Pancreas (tissue), 10 donors: ENCODE measurements around the gene ZNF185. TPM values are rescaled to one million over a fixed set of nuclear protein-coding genes. Genes with fewer than 3 reads are reported as not detected.

Source experiments
- ATAC-seq, 4 donors: fragments of 200-7000 bp; cut with Tn5 transposase; one replicate each; pipeline versions ENCODE4 v1.8.0 to v1.9.1; 2020; ENCODE audit warnings: mild to moderate bottlenecking in 4 of 4, moderate library complexity in 4 of 4
- DNase-seq, 6 donors: peaks; one replicate each; pipeline ENCODE4 v3.0.0-alpha.2; 2020
- FAIRE-seq: peaks from 2 replicates; lab custom pipeline; 2012; peaks lifted over from hg19 to GRCh38; lab: Jason Lieb, UNC
- H3K27ac ChIP-seq, 4 donors: fragments of 200-600 bp; sonication (generic); 1 replicate in 3 of 4; 2 replicates in 1 of 4; pipeline versions ENCODE4 v1.5.0 to v1.8.0; 2020
- H3K27me3 ChIP-seq, 4 donors: fragments of 200-600 bp; one replicate each; pipeline ENCODE4 v1.8.0; 2021
- H3K36me3 ChIP-seq, 3 donors: fragments of 200-600 bp; sonication (generic) in 1 of 3; one replicate each; pipeline versions ENCODE4 v1.5.0 to v1.8.0; 2020 to 2021
- H3K4me1 ChIP-seq, 3 donors: fragments of 200-600 bp; one replicate each; pipeline ENCODE4 v1.8.0; 2021
- H3K4me3 ChIP-seq, 4 donors: fragments of 200-600 bp; sonication (generic) in 2 of 4; one replicate each; pipeline versions ENCODE4 v1.5.0 to v1.8.0; 2020 to 2021
- H3K9me3 ChIP-seq, 4 donors: fragments of 200-600 bp; one replicate each; pipeline ENCODE4 v1.8.0; 2021
- WGBS, 2 donors: extraction: QIAGEN DNeasy Blood & Tissue Kit; methylation state at CpG; one replicate each; pipeline ENCODE4 v1.1.7; 2013; 5-methylcytosine and 5-hydroxymethylcytosine counted together
- intact Hi-C, 3 donors: fragments of 100-400 bp; cut with DNase I; formaldehyde crosslinking; loops; one replicate each; pipeline versions ENCODE4 v1.11.1 to v1.14.2; 2022
- polyA plus RNA-seq, 2 donors: library from polyadenylated mRNA; stranded (reverse); fragments of 200-250 nt; gene quantifications; one replicate each; pipeline ENCODE4 v1.2.3, GENCODE V29; 2013
- total RNA-seq, 6 donors: library from RNA; stranded (reverse); fragmentation: NEBNext Ultra II Directional in 4 of 6; extraction: Animal tissue kit (Norgen Biotek cat#: 25700) in 4 of 6; gene quantifications; one replicate each; pipeline versions ENCODE4 v1.2.1 to v1.2.4, GENCODE V29; 2021 to 2023
- TF ChIP-seq, protein P1 (sequence below), 4 donors: fragments of 200-600 bp; sonication (generic) in 3 of 4; IDR thresholded peaks; one replicate each; pipeline versions ENCODE4 v1.5.0 to v1.8.0; 2021; ENCODE audit warnings: antibody characterized with exemption in 4 of 4
- donor health status: healthy with polysubstance abuse.
- donor health status: DM: no; HTN: no; CAD: no; lungs with moderate emphysema.
- donor health status: DM: no; HTN: no; CAD: no.
- donor health status: control.
- donor health status: control.
- donor health status: Bipolar disorder and iron deficiency.
- donor health status: DM: yes; HTN: yes; CAD: no.
- donor health status: DM: no; HTN: no; CAD: no.
- donor health status: DM: no; HTN: no; CAD: no.
- donor health status: DM: yes; HTN: yes; CAD: no.

The ZNF185 gene
- total and polyA plus RNA-seq, 8 donors, result 2.2 to 5.0 (median 3.0) TPM

DNA sequence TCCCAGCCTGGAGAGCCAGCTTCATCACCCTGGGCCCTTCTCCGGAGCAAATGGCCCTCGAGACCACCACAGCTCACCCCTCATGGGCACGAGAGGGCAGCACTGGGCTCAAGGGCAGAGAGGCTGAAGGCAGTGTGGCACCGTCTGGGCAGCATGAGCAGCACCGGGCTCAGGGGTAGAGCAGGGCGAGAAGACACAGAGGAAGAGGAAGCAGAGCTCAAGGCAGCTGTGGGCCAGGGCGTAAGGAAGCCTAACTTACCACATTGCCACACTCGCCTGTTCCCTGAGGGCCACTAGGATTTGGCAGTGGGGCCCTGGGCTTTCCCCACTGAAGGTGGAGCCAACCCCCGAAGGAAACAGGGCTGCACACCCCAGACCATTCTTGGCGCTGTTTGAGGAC is 15.5 kb downstream of the ZNF185 start:
- TF ChIP-seq, protein P1, sequence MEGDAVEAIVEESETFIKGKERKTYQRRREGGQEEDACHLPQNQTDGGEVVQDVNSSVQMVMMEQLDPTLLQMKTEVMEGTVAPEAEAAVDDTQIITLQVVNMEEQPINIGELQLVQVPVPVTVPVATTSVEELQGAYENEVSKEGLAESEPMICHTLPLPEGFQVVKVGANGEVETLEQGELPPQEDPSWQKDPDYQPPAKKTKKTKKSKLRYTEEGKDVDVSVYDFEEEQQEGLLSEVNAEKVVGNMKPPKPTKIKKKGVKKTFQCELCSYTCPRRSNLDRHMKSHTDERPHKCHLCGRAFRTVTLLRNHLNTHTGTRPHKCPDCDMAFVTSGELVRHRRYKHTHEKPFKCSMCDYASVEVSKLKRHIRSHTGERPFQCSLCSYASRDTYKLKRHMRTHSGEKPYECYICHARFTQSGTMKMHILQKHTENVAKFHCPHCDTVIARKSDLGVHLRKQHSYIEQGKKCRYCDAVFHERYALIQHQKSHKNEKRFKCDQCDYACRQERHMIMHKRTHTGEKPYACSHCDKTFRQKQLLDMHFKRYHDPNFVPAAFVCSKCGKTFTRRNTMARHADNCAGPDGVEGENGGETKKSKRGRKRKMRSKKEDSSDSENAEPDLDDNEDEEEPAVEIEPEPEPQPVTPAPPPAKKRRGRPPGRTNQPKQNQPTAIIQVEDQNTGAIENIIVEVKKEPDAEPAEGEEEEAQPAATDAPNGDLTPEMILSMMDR (IDR thresholded peaks at IDR 0.05), result no peak
- 65 to 74% methylated on average over 10 of the region's 10 CpGs for WGBS, 2 donors
- FAIRE-seq, result no peak
- Histone ChIP-seq H3K4me3 (no peak overlapping the region), H3K27me3 (no peaks in the 10 kb centered on the region), H3K27ac (no peak overlapping the region), H3K36me3 (no peaks in the 10 kb centered on the region), H3K9me3 (no peaks in the 10 kb centered on the region), H3K4me1 (no peaks in the 10 kb centered on the region)
- no peak for ATAC-seq
- no peak for DNase-seq
- intact Hi-C loops, result no loop called here

DNA sequence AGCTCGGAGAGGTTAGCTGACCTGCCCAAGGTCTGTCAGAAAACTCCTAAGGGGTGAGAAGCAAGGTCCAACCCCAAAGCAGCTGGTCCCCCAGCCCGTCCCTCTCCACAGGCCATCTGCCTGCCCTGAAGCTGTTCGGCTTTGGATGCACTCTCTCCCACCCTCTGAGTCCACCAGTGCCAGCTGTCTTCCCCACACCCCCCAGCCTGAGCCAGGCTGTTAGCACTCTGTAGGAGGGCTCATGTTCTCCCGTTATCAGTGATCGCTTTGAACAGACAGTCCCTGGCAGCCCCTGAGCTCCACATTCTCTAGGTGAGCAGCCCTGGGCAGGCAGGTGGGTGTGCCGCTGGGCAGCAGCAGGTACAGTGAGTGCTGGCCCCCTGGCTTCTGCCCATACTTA is 16.0 kb downstream of the ZNF185 start:
- Histone ChIP-seq H3K27me3 (no peaks in the 10 kb centered on the region), H3K4me3 (no peak overlapping the region), H3K27ac (no peak overlapping the region), H3K36me3 (no peaks in the 10 kb centered on the region), H3K4me1 (no peaks in the 10 kb centered on the region), H3K9me3 (no peaks in the 10 kb centered on the region)
- FAIRE-seq (no peak), ATAC-seq (no peak), DNase-seq (no peak)
- intact Hi-C loops, result no loop called here
- WGBS, 2 donors, result 78 to 83% methylated on average over 6 of the region's 6 CpGs
- TF ChIP-seq, protein P1 (IDR thresholded peaks at IDR 0.05), result no peak

DNA sequence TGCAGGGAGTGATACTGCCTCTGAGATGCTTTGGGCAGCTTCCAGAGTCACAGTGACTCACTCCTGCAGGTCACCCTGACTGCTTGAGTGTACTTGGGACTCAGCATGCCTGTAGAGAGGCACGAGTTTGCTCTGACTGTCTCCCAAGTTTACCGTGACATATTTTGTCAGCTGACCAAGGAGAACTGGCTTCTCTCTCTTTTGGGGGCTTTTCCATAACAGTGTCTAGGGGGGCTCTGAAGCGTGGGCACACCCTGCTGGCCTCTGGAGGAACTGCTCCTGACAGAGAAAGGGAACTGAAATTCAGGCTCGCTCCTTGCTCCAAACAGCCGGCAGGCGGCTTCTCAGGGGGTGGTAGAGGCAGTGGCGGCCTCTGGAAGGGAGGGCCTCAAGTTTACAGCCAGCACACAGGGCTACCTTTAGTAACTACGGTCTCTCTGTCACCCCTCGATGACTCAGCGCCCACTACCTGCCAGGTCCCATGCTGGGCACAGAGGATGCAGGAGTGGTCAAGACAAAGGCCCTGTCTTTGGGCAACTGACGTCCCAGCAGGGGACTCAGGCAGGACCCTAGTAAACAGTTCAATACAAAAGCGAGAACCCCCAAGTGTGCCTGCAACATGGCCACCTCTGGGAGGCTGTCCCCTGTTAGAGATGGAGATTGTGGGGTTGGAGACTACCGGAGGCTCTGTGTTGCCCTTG is 17.8 kb downstream of the ZNF185 start:
- no peak overlapping the region for H3K4me3 ChIP-seq
- H3K9me3 ChIP-seq, result no peaks in the 10 kb centered on the region
- TF ChIP-seq, protein P1 (IDR thresholded peaks at IDR 0.05), result peak in 2 of 4 donors; percentile 33 to 35
- no peaks in the 10 kb centered on the region for H3K4me1 ChIP-seq
- H3K27ac ChIP-seq, result no peak overlapping the region
- no peak for DNase-seq
- no peaks in the 10 kb centered on the region for H3K36me3 ChIP-seq
- H3K27me3 ChIP-seq, result no peaks in the 10 kb centered on the region
- WGBS, 2 donors, result 32 to 45% methylated on average over 13 of the region's 13 CpGs
- ATAC-seq, result peak in 3 of 4 donors; percentile 31 to 51 (median 42)
- FAIRE-seq, result no peak
- intact Hi-C loops, result no loop called here

DNA sequence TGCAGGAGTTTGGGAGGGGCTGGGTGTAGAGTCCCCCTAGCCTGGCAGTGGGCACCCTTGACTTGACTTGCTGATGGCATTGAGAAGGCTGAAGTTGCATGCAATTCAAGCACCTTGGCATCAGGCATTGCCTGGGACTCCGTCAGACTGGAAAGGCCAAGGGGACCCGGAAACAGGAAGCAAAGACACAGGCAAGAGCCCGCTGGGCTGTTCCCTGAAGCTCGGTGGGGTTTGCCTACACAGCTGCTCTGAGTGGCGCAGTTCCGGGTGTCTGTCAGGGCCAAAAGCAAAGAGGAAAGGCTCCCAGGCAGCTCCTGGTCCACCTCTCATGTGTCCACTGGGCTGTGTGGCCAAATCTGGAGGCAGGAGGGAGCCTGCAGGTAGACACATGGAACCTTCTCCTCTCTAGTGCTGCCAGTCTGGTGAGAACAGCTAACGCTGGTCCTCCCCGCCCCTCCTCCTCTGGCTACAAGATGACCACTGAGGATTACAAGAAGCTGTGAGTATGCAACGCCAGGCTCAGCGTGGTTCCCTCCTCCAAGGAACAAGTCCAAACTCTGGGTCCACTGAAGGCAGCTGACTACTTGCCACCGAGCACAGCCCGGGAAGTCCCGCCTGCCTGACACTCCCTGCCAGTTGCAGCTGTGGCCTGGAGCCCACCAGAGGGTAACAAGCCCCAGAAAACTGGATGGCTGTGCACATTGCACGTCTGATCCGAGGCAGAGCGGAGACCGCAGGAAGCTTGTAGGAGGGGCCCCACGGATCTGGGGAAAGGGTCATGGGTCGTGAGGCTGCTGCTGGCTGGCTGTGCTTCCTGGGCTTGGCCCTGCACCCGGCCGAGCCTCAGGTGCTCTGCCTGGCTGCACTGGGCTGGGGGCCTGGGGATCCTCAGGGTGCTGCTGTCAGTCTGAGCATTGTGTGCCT is 20.1 kb downstream of the ZNF185 start:
- Histone ChIP-seq H3K9me3 (no peaks in the 10 kb centered on the region), H3K27ac (no peak overlapping the region), H3K27me3 (no peaks in the 10 kb centered on the region), H3K4me1 (no peaks in the 10 kb centered on the region), H3K36me3 (no peaks in the 10 kb centered on the region), H3K4me3 (no peak overlapping the region)
- TF ChIP-seq, protein P1 (IDR thresholded peaks at IDR 0.05), result no peak
- DNase-seq, result no peak
- FAIRE-seq, result no peak
- WGBS, 2 donors, result 63 to 66% methylated on average over 20 to 21 of the region's 21 CpGs
- intact Hi-C loops, result no loop called here
- peak in 1 of 4 donors; percentile 14 for ATAC-seq
